Adrenal gland (tissue), 5 donors: ENCODE measurements around the gene MTF2.

Experiments
- CTCF ChIP-seq, 6 experiments: fragments of 450-650 bp in 4 of 6; fragments of 200-600 bp in 2 of 6; sonication (generic) in 1 of 6; IDR thresholded peaks; 1 replicate in 5 of 6; 2 replicates in 1 of 6; pipeline versions ENCODE4 v1.5.1 to v1.8.0; 2016 to 2021; ENCODE audit warnings: antibody characterized with exemption in 6 of 6, mild to moderate bottlenecking in 2 of 6, moderate library complexity in 1 of 6
- POLR2A ChIP-seq, 2 donors: fragments of 450-650 bp; IDR thresholded peaks; one replicate each; pipeline ENCODE4 v1.6.1; 2017; ENCODE audit warnings: antibody characterized with exemption in 2 of 2, mild to moderate bottlenecking in 2 of 2, moderate library complexity in 1 of 2
- donor health status: DM: no; HTN: no; CAD: no.

DNA sequence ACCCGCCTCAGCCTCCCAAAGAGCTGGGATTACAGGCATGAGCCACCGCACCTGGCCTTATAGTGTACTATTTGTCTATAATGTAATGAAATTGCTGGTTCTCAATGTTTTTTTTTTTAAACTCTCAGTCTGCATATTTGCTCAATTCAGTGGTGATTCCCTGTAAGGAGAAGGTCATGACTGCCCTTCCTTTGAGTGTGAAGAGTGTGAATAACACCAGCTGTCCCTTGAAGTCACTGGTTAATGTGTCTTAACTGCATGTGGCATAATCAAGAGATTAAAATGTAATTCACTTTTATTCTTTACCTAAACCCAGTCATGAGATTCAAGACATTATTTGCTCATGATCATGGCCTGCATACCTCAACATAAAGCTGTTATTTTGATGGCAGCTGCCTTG lies 30.5 kb downstream of the MTF2 start:
- TF ChIP-seq CTCF (IDR thresholded peaks at IDR 0.05) (no peak), POLR2A (IDR thresholded peaks at IDR 0.05) (no peak)
